Inferior parietal cortex (tissue), 1 donor: ENCODE data around the gene NQO1.
A peak's percentile ranks its signal among the peaks of the same experiment; 100 is the strongest.
"Not testable (repeated sequence)": the region's sequence is repeated elsewhere in the genome, so short reads cannot be mapped to it uniquely, and the experiment has no call there.

ENCODE experiments used
- DNase-seq: peaks from one replicate; pipeline ENCODE4 v3.0.0-alpha.2; 2016; ENCODE audit errors: extremely low spot score

The NQO1 gene

DNA sequence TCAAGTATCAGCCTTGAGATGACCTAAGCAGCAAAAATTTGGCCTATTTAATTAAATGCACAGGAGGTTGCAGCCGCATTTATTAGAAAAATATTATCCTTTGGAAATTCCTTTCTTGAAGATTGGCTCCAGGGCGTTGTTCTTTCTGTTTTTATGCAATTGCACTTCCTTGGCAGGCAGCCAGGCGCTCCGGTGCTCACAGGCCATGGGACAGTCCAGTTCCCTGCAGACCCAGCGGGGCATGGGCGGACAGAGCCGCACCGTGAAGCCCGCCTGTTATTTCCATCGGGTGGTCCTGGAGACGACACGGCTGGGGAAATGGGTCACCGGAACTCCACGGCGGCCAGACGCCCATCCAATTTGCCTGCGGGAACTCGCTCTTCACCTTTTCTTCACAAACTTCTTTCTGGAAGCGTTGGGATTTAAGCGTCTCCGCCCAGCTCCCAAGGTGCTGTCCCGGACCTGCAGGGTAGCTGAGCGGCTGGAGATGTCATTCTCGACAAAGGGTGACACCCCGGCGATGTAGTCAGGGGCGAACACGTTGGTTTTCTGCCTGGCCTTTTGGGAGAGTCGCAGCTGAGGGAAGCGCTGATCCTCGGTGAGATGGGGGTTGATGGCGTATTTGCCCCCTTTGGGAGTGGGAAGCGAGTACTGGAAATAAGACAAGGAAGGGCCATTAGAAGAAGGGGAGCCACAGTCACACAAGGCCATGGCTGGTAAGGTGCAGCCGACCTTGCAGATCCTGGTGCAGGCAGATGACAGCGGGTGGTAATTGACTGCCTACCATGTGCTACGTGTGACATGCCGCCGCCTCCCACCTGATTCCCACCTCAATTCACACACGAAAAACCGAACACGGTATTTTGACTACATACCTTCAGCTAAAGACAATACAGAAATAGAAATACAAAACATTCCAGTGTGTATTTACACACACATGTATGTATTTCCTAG lies 15.9 kb upstream of the NQO1 start:
- DNase-seq: no peak

DNA sequence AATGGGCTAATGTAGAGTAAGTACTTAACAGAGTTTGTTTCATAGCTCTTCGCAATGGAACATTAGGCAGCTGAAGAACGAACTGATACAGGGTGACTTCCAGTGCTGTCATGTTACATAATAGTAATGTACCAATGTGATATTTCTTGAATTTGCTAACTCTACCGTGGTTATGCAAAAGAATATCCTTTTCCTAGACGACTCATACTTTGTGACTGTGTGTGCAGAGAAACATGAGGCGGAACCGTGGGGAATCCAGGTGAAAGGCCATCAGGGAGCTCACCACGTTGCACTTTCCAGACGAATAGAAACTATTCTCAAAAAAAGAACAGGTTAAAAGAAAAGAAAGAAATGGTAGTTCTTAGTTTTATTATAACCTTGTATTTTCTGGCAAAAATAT lies 15.2 kb upstream of the NQO1 start:
- DNase-seq: no peak

DNA sequence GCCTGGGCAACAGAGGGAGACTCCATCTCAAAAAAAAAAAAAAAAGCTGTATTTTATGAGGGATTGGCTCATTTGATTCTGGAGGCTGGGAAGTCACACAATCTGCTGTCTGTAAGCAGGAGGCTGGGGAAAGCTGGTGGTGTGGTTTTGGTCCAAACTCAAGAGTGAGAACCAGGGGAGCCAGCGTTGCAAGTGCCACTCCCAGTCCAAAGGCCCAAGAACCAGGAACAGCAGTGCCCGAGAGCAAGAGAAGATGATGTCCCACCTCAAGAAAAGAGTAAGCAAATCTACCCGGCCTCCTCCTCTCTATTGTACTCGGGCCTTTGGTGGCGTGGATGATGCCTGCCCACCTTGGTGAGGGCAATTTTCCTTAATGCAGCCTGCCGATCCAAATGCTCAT lies 5.7 kb upstream of the NQO1 start:
- DNase-seq: no peak

DNA sequence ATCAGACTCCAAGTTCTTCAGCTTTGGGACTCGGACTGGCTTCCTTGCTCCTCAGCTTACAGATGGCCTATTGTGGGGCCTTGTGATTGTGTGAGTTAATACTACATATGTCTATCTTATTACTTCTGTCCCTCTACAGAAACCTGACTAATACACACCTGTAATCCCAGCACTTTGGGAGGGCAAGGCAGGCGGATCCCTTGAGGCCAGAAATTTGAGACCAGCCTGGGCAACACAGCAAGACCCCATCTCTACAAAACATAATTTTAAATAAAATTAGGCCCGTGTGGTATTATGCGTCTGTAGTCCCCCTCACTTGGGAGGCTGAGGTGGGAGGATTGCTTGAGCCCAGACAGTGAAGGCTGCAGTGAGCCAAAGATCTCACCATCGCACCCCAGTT lies 4.9 kb upstream of the NQO1 start:
- not testable (repeated sequence) for DNase-seq

DNA sequence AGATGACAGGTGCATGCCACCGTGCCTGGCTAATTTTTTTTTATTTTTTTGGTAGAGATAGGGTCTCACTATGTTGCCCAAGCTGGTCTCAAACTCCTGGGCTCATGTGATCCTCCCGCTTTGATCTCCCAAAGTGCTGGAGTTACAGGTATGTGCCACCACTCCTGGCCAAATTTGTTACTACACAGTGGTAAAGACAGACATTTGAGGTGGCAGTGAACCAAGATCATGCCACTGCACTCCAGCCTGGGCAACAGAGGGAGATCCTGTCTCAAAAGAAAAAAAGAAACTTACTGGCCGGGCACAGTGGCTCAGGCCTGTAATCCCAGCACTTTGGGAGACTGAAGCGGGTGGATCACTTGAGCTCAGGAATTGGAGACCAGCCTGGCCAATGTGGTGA lies 2.7 kb upstream of the NQO1 start:
- not testable (repeated sequence) for DNase-seq

DNA sequence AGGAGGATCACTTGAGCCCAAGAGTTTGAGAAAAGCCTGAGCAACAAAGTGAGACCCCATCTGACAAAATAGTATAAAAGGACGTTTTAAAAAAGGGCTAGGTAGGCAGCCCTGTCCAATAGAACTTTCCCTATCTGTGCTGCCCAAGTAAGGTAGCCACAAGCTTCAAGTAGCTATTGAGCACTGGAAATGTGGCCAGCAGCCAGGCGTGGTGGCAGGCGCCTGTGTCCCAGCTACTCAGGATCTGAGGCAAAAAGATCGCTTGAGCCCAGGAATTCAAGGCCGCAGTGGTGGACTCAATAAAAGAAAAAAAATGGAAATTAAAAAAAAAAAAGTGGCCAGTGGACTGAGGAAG lies 1.5 kb upstream of the NQO1 start:
- no peak for DNase-seq

DNA sequence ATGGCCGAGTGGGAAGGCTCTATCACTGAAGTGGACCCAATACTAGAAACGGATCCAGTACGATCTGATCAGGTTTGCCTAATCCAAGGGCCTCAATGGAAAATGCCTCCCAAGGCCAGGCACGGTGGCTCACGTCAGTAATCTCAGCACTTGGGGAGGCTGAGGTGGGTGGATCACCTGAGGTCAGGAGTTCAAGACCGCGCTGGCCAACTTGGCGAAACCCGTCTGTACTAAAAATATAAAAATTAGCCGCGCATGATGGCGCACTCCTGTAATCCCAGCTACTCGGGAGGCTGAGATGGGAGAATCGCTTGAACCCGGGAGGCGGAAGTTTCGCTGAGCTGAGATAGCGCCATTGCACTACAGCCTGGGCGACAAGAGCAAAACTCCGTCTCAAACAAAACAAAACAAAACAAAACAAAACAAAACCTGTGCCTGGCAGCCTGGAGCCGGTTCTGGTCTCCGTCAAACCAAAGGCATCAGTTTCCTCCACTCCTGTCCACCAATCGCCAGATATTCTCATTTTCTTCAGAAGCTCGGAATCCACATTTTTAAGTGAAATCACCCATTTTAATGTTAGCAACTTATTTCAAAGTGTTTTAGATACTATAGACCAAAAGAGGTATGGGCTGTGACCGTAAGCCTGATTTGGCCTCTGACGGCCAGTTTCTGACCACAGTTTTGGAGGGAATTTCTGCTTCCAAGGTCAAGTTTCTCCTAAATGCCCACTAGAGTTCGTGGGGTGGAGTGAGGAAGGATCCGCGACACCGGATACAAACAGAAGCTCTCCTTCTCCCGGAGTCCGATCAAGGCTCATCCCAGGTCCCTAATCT lies 664 bp downstream of the NQO1 start:
- DNase-seq: no peak

DNA sequence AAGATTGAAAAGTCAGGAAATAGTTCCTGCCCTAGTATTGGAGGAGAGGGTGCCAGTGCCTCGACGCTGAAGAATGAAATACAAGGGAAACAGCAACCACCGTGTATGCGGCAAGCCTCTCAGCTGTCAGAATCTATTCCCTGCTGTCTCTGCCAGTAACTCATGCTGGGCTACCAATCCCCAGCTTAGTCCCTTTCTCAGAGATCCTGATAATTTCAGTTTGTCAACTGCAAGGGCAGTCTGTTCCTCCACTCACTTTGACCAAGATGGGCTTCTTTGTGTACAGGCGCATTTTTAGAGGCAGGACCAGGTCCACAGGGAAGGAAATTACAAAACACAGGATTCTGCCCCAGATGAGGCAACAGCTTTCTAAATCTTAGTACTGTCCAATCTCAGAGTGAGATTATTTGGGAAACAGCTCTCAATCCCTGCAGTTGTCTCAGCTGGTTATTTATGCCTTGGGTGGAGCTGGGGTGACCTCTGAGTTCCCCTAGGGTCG lies 1.3 kb downstream of the NQO1 start:
- DNase-seq: no peak

DNA sequence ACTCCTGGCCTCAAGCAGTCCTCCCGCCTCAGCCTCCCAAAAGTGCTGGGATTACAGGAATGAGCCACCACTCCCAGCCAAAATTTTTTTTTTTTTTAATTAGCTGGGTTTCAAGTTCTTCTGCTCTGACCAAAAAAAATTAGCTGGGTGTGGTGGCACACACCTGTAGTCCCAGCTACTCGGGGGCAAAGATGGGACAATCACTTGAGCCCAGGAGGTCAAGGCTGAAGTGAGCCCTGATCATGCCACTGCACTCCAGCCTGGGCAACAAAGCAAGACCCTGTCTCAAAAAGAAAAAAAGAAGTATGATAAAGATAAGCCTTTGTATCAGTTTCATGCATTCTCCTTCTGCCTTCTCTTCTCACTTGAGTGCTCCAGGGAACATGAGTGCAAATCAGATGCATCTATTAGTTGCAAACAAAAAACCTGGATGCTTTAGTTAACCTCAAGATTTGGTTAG lies 1.9 kb downstream of the NQO1 start:
- DNase-seq: no peak

DNA sequence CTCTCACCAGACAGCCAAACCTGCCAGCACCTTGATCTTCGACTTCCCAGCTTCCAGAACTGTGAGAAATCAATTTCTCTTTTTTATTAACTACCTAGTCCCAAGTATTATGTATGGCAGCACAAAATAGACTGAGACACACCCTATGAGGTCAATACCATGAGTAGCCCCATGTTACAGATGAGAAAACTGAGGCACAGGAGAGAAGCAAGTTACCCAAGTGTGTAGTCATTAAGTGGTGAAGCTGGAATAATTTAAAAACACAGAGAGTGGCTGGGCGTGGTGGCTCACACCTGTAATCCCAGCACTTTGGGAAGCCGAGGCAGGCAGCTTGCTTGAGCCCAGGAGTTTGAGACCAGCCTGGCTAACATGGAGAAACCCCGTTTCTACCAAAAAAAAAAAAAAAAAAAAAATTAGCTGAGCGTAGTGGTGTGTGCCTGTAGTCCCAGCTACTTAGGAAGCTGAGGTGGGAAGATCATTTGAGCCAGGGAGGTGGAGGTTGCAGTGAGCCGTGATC lies 4.9 kb downstream of the NQO1 start:
- DNase-seq: no peak

DNA sequence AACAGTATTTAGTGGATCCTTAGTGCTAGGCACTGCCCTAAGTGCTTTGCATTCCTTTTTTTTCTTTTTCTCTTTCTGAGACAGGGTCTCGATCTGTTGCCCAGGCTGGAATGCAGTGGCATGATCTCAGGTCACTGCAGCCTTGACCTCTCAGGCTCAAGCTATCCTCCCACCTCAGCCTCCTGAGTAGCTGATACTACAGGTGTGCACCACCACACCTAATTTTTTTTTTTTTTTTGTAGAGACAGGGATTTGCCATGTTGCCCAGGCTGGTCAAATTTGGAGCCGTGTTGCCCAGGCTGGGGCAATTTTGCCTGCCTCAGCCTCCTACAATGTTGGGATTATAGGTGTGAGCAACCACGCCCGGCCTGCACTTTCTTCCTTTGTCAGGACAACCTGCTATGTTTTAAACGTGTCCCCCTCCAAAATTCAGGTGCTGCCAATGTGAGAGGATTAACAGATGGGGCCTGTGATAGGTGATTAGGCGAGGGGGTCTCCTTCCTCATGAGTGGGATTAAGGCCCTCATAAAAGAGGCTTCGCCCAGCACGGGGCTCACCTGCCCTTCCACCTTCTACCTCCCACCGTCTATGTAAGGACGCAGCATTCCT lies 5.4 kb downstream of the NQO1 start:
- DNase-seq: no peak

DNA sequence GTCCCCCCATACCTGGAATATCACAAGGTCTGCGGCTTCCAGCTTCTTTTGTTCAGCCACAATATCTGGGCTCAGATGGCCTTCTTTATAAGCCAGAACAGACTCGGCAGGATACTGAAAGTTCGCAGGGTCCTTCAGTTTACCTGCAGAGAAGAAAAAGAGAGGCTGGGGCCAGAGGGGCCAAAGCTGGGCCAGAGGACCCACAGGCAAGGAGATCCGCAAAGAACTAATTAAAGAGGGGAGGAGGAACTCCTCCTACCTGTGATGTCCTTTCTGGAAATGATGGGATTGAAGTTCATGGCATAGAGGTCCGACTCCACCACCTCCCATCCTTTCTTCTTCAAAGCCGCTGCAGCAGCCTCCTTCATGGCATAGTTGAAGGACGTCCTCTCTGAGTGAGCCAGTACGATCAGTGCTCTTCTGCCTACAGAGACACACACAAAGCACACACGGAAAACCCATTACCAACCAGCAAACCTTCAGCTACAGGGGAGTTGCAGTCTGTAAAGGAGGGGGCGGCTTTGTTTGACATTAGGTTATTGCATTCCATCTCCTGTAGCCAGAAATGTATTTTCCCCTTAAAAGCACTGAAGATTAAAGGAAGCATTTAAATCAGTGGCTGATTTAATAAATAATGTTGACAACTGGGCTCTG lies 8.1 kb downstream of the NQO1 start:
- DNase-seq: no peak

DNA sequence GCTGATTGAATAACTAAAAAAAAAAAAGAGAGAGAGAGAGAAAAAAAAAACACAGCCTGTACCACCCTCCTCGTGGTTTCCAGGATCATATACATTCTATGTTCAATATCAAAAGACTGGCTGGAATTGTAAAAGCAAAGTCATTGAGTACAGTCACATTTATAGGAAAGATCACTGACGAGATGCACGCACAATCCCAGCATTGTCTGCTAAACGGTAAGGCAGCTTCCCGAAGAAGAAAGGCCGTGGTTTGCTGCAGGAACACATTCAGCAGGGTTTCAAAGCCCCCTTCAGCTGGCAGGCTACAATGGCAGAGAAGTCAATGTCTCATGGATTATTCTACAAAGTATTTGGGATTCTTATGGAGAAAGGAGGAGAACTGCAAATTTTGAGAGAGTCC lies 9.3 kb downstream of the NQO1 start:
- DNase-seq: no peak

DNA sequence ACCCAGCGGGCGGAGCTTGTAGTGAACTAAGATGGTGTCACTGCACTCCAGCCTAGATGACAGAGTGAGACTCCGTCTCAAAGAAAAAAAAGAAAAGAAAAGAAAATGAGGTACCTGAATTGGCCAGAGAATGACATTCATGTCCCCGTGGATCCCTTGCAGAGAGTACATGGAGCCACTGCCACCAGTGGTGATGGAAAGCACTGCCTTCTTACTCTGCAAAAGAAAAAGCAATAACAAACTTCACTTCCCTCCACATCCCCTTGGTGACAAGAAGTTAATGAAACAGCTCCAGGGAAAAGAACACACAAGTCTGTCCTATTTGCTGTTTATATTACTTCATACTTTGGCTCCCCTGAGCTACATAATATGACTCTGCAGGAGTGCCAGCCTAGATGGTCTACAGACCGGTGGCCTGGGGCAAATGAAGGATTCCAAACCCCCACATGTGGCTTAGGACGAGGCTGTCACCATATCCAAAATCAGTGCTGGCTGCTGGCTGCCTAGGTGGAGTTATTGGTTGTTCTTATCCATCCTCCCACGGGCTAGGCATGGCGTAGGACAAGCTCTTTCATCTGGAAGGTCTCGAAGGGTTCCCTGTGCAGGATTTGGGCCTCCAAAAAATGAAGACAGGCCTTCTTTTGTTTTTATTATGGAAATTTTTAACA lies 13.3 kb downstream of the NQO1 start:
- DNase-seq: no peak

DNA sequence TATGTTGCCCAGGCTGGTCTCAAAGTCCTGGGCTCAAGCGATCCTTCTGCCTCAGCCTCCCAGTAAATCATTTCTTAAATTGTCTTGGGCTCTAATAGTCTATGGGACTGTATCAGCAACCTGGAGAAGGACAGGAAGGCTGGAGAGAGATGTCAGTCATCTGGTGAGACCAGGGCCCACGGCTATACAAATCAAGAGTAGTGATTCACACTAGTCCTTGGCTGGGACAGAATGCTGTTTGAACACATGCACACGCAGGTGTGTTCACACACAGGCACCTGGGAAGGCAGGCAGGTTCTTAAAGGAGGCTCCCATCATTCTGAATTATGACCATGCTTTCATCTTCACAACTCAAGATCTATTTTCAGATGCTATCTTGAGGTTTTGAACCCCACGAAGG lies 14.1 kb downstream of the NQO1 start:
- no peak for DNase-seq

DNA sequence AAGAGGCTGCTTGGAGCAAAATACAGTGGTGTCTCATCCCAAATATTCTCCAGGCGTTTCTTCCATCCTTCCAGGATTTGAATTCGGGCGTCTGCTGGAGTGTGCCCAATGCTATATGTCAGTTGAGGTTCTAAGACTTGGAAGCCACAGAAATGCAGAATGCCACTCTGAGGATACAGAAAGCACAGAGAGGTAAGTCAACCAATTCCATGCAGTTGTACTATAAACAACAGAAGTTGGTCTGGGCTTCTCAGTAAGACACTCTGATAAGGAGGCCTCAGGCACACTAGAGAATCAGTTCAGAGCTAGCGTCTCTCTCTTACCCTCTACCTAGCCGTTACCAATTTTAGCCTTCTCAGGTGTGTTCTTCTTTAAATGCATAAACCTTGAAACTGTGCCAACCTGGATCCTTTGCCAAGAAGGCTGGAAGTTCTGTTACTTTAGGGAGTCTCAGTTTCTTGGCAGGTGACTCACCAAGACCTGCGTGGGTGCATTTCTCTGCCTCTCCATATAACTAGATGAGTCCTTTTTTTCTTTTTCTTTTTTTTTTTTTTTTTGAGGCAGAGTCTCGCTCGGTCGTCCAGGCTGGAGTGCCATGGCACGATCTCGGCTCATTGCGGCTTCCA lies 15.1 kb downstream of the NQO1 start:
- no peak for DNase-seq

DNA sequence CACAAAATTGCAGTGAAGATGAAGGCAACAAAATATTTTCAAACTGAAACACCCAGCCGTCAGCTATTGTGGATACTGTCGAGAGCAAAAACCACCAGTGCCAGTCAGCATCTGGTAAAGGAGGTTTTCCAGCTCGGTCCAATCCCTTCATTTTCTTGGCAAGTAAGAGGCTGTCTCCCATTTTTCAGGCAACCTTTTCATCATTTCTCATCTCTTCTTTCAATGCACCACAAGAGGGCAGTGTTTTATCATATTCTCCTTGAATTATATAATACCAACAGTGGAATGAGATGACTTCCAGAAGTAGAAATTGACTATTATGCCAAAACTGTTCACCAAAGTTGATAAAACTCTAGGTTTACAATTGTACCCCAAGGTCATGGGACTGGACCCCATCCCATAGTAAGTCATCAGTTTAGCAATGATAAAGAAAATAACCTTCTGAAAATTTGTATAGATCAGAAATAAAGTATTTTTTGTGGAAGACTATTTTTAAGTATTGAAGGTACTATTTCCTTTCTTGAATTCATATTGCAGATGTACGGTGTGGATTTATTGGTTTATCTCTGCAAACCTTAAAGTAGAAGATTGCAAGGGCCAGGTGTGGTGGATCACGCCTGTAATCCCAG lies 16.8 kb downstream of the NQO1 start:
- DNase-seq: peak; percentile 91

DNA sequence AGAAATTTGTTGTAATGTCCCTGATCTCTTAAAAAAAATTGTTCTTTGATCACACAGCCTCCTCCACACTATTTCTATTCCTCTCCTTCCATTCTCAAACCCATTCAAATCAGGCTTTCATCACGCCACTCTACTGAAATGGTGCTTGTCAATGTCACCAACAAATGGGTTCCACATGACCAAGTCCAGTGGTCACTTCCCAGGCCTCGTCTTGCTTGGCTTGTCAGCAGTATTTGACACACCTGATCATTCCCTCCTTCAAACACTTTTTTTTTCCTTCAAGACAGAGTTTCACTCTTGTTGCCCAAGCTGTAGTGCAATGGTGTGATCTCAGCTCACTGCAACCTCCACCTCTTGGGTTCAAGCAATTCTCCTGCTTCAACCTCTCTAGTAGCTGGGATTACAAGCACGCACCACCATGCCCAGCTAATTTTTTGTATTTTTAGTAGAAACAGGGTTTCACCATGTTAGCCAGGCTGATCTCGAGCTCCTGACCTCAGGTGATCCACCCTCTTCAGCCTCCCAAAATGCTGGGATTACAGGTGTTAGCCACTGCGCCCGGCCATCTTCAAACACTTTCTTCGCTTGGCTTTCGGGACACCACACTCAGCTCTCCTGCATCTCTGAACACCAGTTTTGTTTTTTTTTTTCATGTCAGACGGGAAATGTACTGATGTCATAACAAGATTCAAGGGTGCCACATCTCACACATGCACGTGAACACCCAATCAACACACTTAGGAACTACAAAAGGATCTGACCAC lies 18.3 kb downstream of the NQO1 start:
- no peak for DNase-seq

DNA sequence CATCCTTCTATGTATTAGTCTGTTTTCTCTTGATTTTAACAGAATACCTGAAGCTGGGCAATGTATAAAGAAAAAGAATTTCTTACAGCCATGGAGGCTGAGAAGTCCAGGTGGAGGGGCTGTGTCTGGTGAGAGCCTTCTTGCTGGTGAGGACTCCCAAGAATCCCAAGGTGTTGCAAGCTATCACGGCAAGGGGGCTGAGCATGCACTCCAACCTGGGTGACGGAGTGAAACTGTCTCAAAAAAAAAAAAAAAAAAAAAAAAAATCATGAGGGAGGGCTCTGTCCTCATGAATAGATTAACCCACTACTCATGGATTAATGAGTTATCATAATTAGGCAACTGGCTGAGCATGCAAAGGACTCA lies 19.4 kb downstream of the NQO1 start:
- no peak for DNase-seq
